ENCODE measurements around the gene TXNDC15.
"Not testable (repeated sequence)": the region's sequence is repeated elsewhere in the genome, so short reads cannot be mapped to it uniquely, and the experiment has no call there.

The TXNDC15 gene

GRCh38 chr5:134857401-134857800, 16.8 kb upstream of the TXNDC15 start:
- DNase-seq (ENCODE audit: low read depth): no peak
- TF ChIP-seq CTCF (conservative IDR thresholded peaks at IDR 0.05; ENCODE audit: low read depth, low read length): no peak
- no peak overlapping the region for H3K4me3 ChIP-seq (ENCODE audit: low read depth, low read length)

GRCh38 chr5:134864707-134865106, 9.5 kb upstream of the TXNDC15 start:
- no peak for DNase-seq (ENCODE audit: low read depth)

GRCh38 chr5:134873494-134873893, 677 bp upstream of the TXNDC15 start:
- H3K4me3 ChIP-seq (ENCODE audit: low read depth, low read length): no peak overlapping the region
- no peak for DNase-seq (ENCODE audit: low read depth)
- no peak for TF ChIP-seq CTCF (conservative IDR thresholded peaks at IDR 0.05; ENCODE audit: low read depth, low read length)

More at GRCh38 chr5:134864707-134865106, 9.5 kb upstream of the TXNDC15 start:
- TF ChIP-seq CTCF (conservative IDR thresholded peaks at IDR 0.05; ENCODE audit: low read depth, low read length): no peak
- no peak overlapping the region for H3K4me3 ChIP-seq (ENCODE audit: low read depth, low read length)

GRCh38 chr5:134874831-134875655, 872 bp downstream of the TXNDC15 start:
- TF ChIP-seq CTCF (conservative IDR thresholded peaks at IDR 0.05; ENCODE audit: low read depth, low read length): no peak
- peak; percentile 95 for DNase-seq (ENCODE audit: low read depth)
- H3K4me3 ChIP-seq (ENCODE audit: low read depth, low read length): peak overlapping the region; percentile 99

- no peak for TF ChIP-seq CTCF (conservative IDR thresholded peaks at IDR 0.05; ENCODE audit: low read depth, low read length)
- H3K4me3 ChIP-seq (ENCODE audit: low read depth, low read length): no peak overlapping the region
- no peak for DNase-seq (ENCODE audit: low read depth)
Observed at GRCh38 chr5:134877159-134877558, 3.0 kb downstream of the TXNDC15 start.

- no peak for TF ChIP-seq CTCF (conservative IDR thresholded peaks at IDR 0.05; ENCODE audit: low read depth, low read length)
- DNase-seq (ENCODE audit: low read depth): no peak
- no peak overlapping the region for H3K4me3 ChIP-seq (ENCODE audit: low read depth, low read length)
Observed at GRCh38 chr5:134878403-134878802, 4.2 kb downstream of the TXNDC15 start.

GRCh38 chr5:134879456-134879855, 5.3 kb downstream of the TXNDC15 start:
- no peak for TF ChIP-seq CTCF (conservative IDR thresholded peaks at IDR 0.05; ENCODE audit: low read depth, low read length)
- DNase-seq (ENCODE audit: low read depth): no peak

GRCh38 chr5:134880937-134881336, 6.8 kb downstream of the TXNDC15 start:
- DNase-seq (ENCODE audit: low read depth); H3K4me3 ChIP-seq (ENCODE audit: low read depth, low read length): not testable (repeated sequence)

More at GRCh38 chr5:134879456-134879855, 5.3 kb downstream of the TXNDC15 start:
- H3K4me3 ChIP-seq (ENCODE audit: low read depth, low read length): no peak overlapping the region

GRCh38 chr5:134881711-134882110, 7.5 kb downstream of the TXNDC15 start:
- not testable (repeated sequence) for DNase-seq (ENCODE audit: low read depth); H3K4me3 ChIP-seq (ENCODE audit: low read depth, low read length)
